ENCODE data around the gene MTMR12.
"Not testable (repeated sequence)": the region's sequence is repeated elsewhere in the genome, so short reads cannot be mapped to it uniquely, and the experiment has no call there.

MTMR12 gene

GRCh38 chr5:32295966-32296772 lies 16.6 kb downstream of the MTMR12 start:
- not testable (repeated sequence) for DNase-seq

- no peak for DNase-seq
Measured at GRCh38 chr5:32291591-32291990, 21.1 kb downstream of the MTMR12 start.

GRCh38 chr5:32290922-32291321 lies 21.8 kb downstream of the MTMR12 start:
- DNase-seq: no peak

GRCh38 chr5:32290501-32290900 lies 22.2 kb downstream of the MTMR12 start:
- not testable (repeated sequence) for DNase-seq

GRCh38 chr5:32289986-32290385 lies 22.8 kb downstream of the MTMR12 start:
- not testable (repeated sequence) for DNase-seq

- DNase-seq: not testable (repeated sequence)
Measured at GRCh38 chr5:32288135-32288534, 24.6 kb downstream of the MTMR12 start.

GRCh38 chr5:32287525-32287924 lies 25.2 kb downstream of the MTMR12 start:
- not testable (repeated sequence) for DNase-seq

GRCh38 chr5:32285510-32286138 lies 27.1 kb downstream of the MTMR12 start:
- no peak for DNase-seq

- DNase-seq: no peak
Measured at GRCh38 chr5:32283539-32284377, 29.0 kb downstream of the MTMR12 start.

GRCh38 chr5:32283061-32283460 lies 29.7 kb downstream of the MTMR12 start:
- DNase-seq: no peak

GRCh38 chr5:32282633-32283032 lies 30.1 kb downstream of the MTMR12 start:
- DNase-seq: no peak

GRCh38 chr5:32281378-32282133 lies 31.2 kb downstream of the MTMR12 start:
- not testable (repeated sequence) for DNase-seq

GRCh38 chr5:32280656-32281081 lies 32.1 kb downstream of the MTMR12 start:
- DNase-seq: no peak

- no peak for DNase-seq
Measured at GRCh38 chr5:32279786-32280185, 33.0 kb downstream of the MTMR12 start.

GRCh38 chr5:32279223-32279622 lies 33.5 kb downstream of the MTMR12 start:
- no peak for DNase-seq

GRCh38 chr5:32278406-32278805 lies 34.3 kb downstream of the MTMR12 start:
- no peak for DNase-seq

- no peak for DNase-seq
Measured at GRCh38 chr5:32277798-32278197, 34.9 kb downstream of the MTMR12 start.

- DNase-seq: no peak
Measured at GRCh38 chr5:32276173-32276853, 36.4 kb downstream of the MTMR12 start.

GRCh38 chr5:32275396-32275741 lies 37.4 kb downstream of the MTMR12 start:
- DNase-seq: no peak

GRCh38 chr5:32274548-32275395 lies 38.0 kb downstream of the MTMR12 start:
- no peak for DNase-seq

- no peak for DNase-seq
Measured at GRCh38 chr5:32273821-32274220, 38.9 kb downstream of the MTMR12 start.

All from SHP77 treated with DMSO at 0.1 percent for 48 hours (cell line).